GM12873 (cell line): Measurements from ENCODE around the gene UCKL1.

Experiments
- CTCF ChIP-seq: IDR thresholded peaks from 2 replicates; pipeline ENCODE4 v1.5.1; 2012; ENCODE audit warnings: low read depth, mild to moderate bottlenecking, moderate library complexity, low read length, control low read depth; ENCODE audit not compliant: insufficient read depth; ENCODE audit errors: missing control alignments

The UCKL1 gene

GRCh38 chr20:63953764-63954429, 2.3 kb downstream of the UCKL1 start:
- no peak for TF ChIP-seq CTCF

- no peak for TF ChIP-seq CTCF
Observed at GRCh38 chr20:63952769-63953168, 3.4 kb downstream of the UCKL1 start.

- TF ChIP-seq CTCF = no peak
Observed at GRCh38 chr20:63952210-63952535, 4.0 kb downstream of the UCKL1 start.

GRCh38 chr20:63951398-63952209, 4.6 kb downstream of the UCKL1 start:
- no peak for TF ChIP-seq CTCF

- TF ChIP-seq CTCF = no peak
Observed at GRCh38 chr20:63950701-63951397, 5.4 kb downstream of the UCKL1 start.

- TF ChIP-seq CTCF = no peak
Observed at GRCh38 chr20:63947638-63948456, 8.4 kb downstream of the UCKL1 start.
